Neural progenitor cell (in vitro differentiated cells): Measurements from ENCODE around the gene RTP5. TPM values are rescaled to one million over a fixed set of nuclear protein-coding genes. Genes with fewer than 3 reads are reported as not detected.

Experiments used
- DNase-seq: peaks from one replicate; pipeline ENCODE4 v3.0.0-alpha.2; 2016; ENCODE audit warnings: low spot score
- H2AFZ ChIP-seq: fragments of 200-600 bp; sonication (generic); replicated peaks from 2 replicates; pipeline ENCODE4 v1.6.1; 2016; ENCODE audit warnings: antibody characterized with exemption
- H3F3A ChIP-seq: fragments of 200-600 bp; sonication (generic); 2 replicates; pipeline ENCODE4 v1.6.1; 2016; ENCODE audit warnings: antibody characterized with exemption, low read depth
- H3K27ac ChIP-seq: fragments of 200-600 bp; sonication (generic); 2 replicates; pipeline ENCODE4 v1.5.1; 2016; ENCODE audit warnings: mild to moderate bottlenecking
- H3K27me3 ChIP-seq: fragments of 200-600 bp; sonication (generic); 2 replicates; pipeline ENCODE4 v1.6.1; 2016; ENCODE audit warnings: mild to moderate bottlenecking, moderate library complexity
- H3K36me3 ChIP-seq: fragments of 200-600 bp; sonication (generic); 2 replicates; pipeline ENCODE4 v1.5.1; 2016
- H3K4me1 ChIP-seq: fragments of 200-600 bp; sonication (generic); 2 replicates; pipeline ENCODE4 v1.6.1; 2016; ENCODE audit warnings: mixed run types
- H3K4me2 ChIP-seq: fragments of 200-600 bp; sonication (generic); 2 replicates; pipeline ENCODE4 v1.6.1; 2016
- H3K4me3 ChIP-seq: fragments of 200-600 bp; sonication (generic); 2 replicates; pipeline ENCODE4 v1.5.1; 2016
- H3K79me2 ChIP-seq: fragments of 200-600 bp; sonication (generic); 2 replicates; pipeline ENCODE4 v1.6.1; 2016; ENCODE audit warnings: low read depth
- H3K9ac ChIP-seq: fragments of 200-600 bp; sonication (generic); 2 replicates; pipeline ENCODE4 v1.6.1; 2016
- H3K9me3 ChIP-seq: fragments of 200-600 bp; sonication (generic); 2 replicates; pipeline ENCODE4 v1.5.1; 2016; ENCODE audit warnings: low read depth
- H4K20me1 ChIP-seq: fragments of 200-600 bp; sonication (generic); 2 replicates; pipeline ENCODE4 v1.6.1; 2016; ENCODE audit warnings: low read depth
- H3K27ac Mint-ChIP-seq: 3 replicates; pipeline ENCODE4 v1.8.0; 2021; ENCODE audit warnings: mixed read lengths
- H3K27me3 Mint-ChIP-seq: 2 replicates; pipeline ENCODE4 v1.8.0; 2022; ENCODE audit warnings: low read depth, mild to moderate bottlenecking, inconsistent platforms, moderate library complexity, mixed read lengths; ENCODE audit not compliant: insufficient read depth
- H3K36me3 Mint-ChIP-seq: 3 replicates; pipeline ENCODE4 v1.8.0; 2021; ENCODE audit warnings: mixed read lengths
- H3K4me1 Mint-ChIP-seq: 3 replicates; pipeline ENCODE4 v1.8.0; 2021; ENCODE audit warnings: mixed read lengths
- H3K4me3 Mint-ChIP-seq: 3 replicates; pipeline ENCODE4 v1.8.0; 2021; ENCODE audit warnings: mild to moderate bottlenecking, moderate library complexity, mixed read lengths
- H3K9me3 Mint-ChIP-seq: 3 replicates; pipeline ENCODE4 v1.8.0; 2020; ENCODE audit warnings: mixed read lengths
- EZH2 ChIP-seq: fragments of 200-600 bp; sonication (generic); IDR thresholded peaks from 2 replicates; pipeline ENCODE4 v1.6.1; 2017; ENCODE audit warnings: antibody characterized with exemption, mild to moderate bottlenecking, moderate library complexity
- EZH2phosphoT487 ChIP-seq: fragments of 200-600 bp; sonication (generic); IDR thresholded peaks from 2 replicates; pipeline ENCODE4 v1.6.1; 2017; ENCODE audit warnings: antibody characterized with exemption
- total RNA-seq: library from RNA; depleted of rRNA; stranded (reverse); fragments of >200 nt; gene quantifications from 2 replicates; pipeline ENCODE4 v1.2.3, GENCODE V29; 2015; ENCODE audit warnings: low replicate concordance
- TF ChIP-seq, protein P1 (sequence below): fragments of 200-600 bp; sonication (generic); IDR thresholded peaks from 2 replicates; pipeline ENCODE4 v1.5.1; 2017; ENCODE audit warnings: antibody characterized with exemption, mild to moderate bottlenecking

RTP5 gene
- total RNA-seq, 1 donor from 2014 or later: not detected

DNA sequence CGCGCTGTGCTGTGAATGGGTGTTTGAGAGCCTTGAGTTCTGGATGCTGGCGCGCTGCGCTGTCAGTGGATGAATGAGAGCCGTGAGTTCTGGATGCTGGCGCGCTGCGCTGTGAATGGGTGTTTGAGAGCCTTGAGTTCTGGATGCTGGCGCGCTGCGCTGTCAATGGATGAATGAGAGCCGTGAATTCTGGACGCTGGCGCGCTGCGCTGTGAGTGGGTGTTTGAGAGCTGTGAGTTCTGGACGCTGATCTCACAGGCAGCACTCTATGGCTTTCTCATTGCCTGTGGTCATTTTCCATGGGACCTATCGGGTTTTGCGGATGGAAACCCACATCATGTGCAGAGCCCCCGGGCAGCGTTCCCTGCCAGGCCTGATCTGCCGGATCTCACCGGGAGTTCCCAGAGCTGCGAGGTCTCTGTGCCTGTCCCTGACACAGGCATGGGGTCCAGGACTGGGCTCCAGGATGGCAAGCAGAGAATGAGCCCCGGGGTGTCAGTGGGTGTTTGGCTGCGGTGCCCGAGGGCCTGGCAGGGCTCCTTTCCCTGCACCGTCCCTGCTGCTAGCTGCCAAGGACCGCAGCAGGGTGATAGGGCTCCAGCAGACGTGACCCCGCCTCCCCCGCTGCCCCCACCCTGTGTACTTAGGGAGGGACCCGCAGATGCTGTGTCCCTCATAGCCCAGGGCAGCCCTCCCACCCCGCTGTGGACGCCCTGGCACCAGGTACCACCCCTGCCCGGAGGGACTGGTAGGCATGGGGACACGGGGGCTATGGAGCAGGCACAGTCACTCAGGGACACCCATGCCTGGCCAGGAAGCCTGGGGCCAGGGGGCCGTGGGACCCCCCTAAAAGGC, 20.5 kb upstream of the RTP5 start:
- Histone ChIP-seq H3K36me3 (no peaks in the 10 kb centered on the region), H2AFZ (no peak overlapping the region), H3K79me2 (no peaks in the 10 kb centered on the region), H3K4me1 (peaks cover 5% of the 10 kb centered on the region), H3K27ac (no peak overlapping the region), H3K9me3 (no peaks in the 10 kb centered on the region), H4K20me1 (no peaks in the 10 kb centered on the region), H3K4me2 (no peak overlapping the region), H3K27me3 (peaks cover 24% of the 10 kb centered on the region), H3K9ac (no peak overlapping the region), H3K4me3 (no peak overlapping the region), H3F3A (no peaks in the 10 kb centered on the region)
- no peak for TF ChIP-seq EZH2phosphoT487
- TF ChIP-seq EZH2: no peak
- TF ChIP-seq, protein P1, sequence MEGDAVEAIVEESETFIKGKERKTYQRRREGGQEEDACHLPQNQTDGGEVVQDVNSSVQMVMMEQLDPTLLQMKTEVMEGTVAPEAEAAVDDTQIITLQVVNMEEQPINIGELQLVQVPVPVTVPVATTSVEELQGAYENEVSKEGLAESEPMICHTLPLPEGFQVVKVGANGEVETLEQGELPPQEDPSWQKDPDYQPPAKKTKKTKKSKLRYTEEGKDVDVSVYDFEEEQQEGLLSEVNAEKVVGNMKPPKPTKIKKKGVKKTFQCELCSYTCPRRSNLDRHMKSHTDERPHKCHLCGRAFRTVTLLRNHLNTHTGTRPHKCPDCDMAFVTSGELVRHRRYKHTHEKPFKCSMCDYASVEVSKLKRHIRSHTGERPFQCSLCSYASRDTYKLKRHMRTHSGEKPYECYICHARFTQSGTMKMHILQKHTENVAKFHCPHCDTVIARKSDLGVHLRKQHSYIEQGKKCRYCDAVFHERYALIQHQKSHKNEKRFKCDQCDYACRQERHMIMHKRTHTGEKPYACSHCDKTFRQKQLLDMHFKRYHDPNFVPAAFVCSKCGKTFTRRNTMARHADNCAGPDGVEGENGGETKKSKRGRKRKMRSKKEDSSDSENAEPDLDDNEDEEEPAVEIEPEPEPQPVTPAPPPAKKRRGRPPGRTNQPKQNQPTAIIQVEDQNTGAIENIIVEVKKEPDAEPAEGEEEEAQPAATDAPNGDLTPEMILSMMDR: no peak
- no peaks in the 10 kb centered on the region for H3K36me3 Mint-ChIP-seq
- DNase-seq: no peak
- no peak overlapping the region for H3K4me3 Mint-ChIP-seq
- peaks cover 15% of the 10 kb centered on the region for H3K4me1 Mint-ChIP-seq
- peaks cover 10% of the 10 kb centered on the region for H3K27me3 Mint-ChIP-seq
- H3K9me3 Mint-ChIP-seq: no peaks in the 10 kb centered on the region
- H3K27ac Mint-ChIP-seq: no peak overlapping the region

- H3F3A ChIP-seq: no peaks in the 10 kb centered on the region
- Mint-ChIP-seq H3K27me3 (peaks cover 9% of the 10 kb centered on the region), H3K27ac (no peak overlapping the region), H3K9me3 (no peaks in the 10 kb centered on the region), H3K36me3 (no peaks in the 10 kb centered on the region), H3K4me3 (no peak overlapping the region), H3K4me1 (peaks cover 10% of the 10 kb centered on the region)
- no peak overlapping the region for H2AFZ ChIP-seq
- H3K36me3 ChIP-seq: no peaks in the 10 kb centered on the region
- H3K79me2 ChIP-seq: no peaks in the 10 kb centered on the region
- TF ChIP-seq EZH2phosphoT487: no peak
- TF ChIP-seq, protein P1: no peak
- H3K27ac ChIP-seq: no peak overlapping the region
- no peaks in the 10 kb centered on the region for H3K9me3 ChIP-seq
- H3K27me3 ChIP-seq: peaks cover 16% of the 10 kb centered on the region
- no peaks in the 10 kb centered on the region for H4K20me1 ChIP-seq
- no peak overlapping the region for H3K4me3 ChIP-seq
- peaks cover 5% of the 10 kb centered on the region for H3K4me1 ChIP-seq
- H3K9ac ChIP-seq: no peak overlapping the region
- no peak overlapping the region for H3K4me2 ChIP-seq
- DNase-seq: no peak
Measured at GRCh38 chr2:241849616-241850543, 19.6 kb upstream of the RTP5 start.

DNA sequence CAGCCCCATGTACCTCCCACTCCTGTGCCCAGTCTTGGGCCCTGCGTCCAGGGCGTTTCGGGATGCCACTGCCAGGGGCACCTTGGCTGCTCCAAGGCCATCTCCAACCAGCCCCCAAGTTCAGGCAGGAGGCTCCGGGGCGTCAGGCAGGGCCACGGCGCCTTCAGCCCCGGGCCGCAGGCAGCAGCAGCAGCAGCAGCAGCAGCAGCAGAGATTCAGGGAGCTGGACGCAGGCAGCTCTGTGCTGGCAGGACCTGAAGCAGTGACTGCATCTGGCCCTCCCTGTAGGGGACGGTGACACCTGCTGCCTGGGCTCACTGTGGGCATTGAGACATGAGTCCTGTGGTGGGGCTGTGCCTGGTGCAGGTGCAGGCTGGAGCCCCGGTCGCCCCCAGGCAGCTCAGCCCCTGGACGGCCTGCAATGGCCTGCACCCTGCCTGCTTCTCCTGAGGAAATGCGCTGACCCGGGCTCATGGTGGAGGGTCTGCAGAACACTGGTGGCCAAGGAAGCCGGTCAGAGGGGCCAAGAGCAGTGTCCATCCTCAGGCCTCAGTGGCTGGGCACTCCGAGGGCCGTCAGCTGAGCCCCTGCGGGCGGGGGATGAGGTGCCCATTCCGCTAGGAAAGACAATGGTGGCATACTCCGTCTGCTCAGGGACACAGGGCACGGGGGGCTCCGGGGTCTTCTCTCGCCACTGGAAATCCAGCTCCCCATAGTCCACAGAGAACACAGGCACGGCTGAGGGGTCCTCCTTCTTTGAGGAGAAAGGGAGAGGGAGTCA, 18.8 kb upstream of the RTP5 start:
- H3K4me2 ChIP-seq: no peak overlapping the region

More for the DNA sequence above, 18.8 kb upstream of the RTP5 start:
- Mint-ChIP-seq H3K36me3 (no peaks in the 10 kb centered on the region), H3K27me3 (peaks cover 7% of the 10 kb centered on the region), H3K4me3 (no peak overlapping the region), H3K27ac (no peak overlapping the region), H3K9me3 (no peaks in the 10 kb centered on the region), H3K4me1 (peaks cover 3% of the 10 kb centered on the region)
- H3K27me3 ChIP-seq: peaks cover 7% of the 10 kb centered on the region
- H3K4me1 ChIP-seq: peaks cover 5% of the 10 kb centered on the region
- no peak overlapping the region for H2AFZ ChIP-seq
- TF ChIP-seq, protein P1: no peak
- TF ChIP-seq EZH2phosphoT487: no peak
- no peak overlapping the region for H3K4me3 ChIP-seq
- H3F3A ChIP-seq: no peaks in the 10 kb centered on the region
- H3K36me3 ChIP-seq: no peaks in the 10 kb centered on the region
- DNase-seq: no peak
- no peaks in the 10 kb centered on the region for H3K79me2 ChIP-seq
- no peak overlapping the region for H3K9ac ChIP-seq
- H4K20me1 ChIP-seq: no peaks in the 10 kb centered on the region
- H3K27ac ChIP-seq: no peak overlapping the region
- H3K9me3 ChIP-seq: no peaks in the 10 kb centered on the region
